ENCODE measurements around the gene RIPOR3.
"Not testable (repeated sequence)": the region's sequence is repeated elsewhere in the genome, so short reads cannot be mapped to it uniquely, and the experiment has no call there.

The RIPOR3 gene

GRCh38 chr20:50654904-50655303 is 36.4 kb downstream of the RIPOR3 start:
- DNase-seq: no peak

DNA sequence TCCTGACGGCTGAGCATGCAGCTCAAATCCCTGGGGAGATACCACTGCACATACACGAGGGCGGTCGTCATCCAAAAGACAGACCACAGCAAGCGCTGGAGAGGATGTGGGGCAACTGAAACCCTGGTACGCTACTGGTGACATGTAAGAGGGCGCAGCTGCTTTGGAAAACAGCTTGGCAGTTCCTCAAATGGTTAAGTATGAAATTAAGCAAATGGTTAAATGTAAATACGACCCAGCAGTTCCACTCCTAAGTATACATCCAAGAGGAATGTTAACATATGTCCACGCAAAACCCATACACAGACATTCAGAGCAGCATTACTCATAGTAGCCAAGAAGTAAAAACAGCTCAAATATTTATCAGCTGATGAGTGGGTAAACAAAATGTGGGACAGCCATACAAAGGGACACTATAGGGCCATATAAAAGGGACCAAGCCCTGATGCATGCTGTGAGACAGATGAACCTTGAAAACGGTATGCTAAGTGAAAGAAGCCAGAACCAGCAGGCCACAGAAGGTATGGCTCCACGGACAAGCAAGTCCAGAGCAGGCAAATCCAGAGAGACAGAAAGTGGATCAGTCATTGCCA is 38.5 kb downstream of the RIPOR3 start:
- DNase-seq: no peak

GRCh38 chr20:50651676-50652075 is 39.7 kb downstream of the RIPOR3 start:
- no peak for DNase-seq

GRCh38 chr20:50649590-50649989 is 41.8 kb downstream of the RIPOR3 start:
- no peak for DNase-seq

DNA sequence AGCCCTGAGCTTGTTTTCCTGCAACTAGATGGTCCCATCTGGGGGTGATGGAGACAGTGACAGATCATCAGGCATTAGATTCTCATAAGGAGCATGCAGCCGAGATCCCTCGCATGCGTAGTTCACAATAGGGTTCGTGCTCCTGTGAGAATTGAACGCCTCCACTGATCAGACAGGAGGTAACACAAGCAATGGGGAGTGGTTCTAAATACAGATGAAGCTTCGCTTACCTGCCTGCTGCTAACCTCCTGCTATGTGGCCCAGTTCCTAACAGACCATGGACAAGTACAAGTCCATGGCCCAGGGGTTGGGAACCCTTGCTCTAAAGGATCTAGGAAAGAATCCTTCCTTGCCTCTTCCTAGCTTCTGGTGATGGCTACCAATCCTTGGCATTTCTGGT is 42.7 kb downstream of the RIPOR3 start:
- DNase-seq: no peak

- DNase-seq: no peak
Observed at GRCh38 chr20:50646483-50646996, 44.8 kb downstream of the RIPOR3 start.

DNA sequence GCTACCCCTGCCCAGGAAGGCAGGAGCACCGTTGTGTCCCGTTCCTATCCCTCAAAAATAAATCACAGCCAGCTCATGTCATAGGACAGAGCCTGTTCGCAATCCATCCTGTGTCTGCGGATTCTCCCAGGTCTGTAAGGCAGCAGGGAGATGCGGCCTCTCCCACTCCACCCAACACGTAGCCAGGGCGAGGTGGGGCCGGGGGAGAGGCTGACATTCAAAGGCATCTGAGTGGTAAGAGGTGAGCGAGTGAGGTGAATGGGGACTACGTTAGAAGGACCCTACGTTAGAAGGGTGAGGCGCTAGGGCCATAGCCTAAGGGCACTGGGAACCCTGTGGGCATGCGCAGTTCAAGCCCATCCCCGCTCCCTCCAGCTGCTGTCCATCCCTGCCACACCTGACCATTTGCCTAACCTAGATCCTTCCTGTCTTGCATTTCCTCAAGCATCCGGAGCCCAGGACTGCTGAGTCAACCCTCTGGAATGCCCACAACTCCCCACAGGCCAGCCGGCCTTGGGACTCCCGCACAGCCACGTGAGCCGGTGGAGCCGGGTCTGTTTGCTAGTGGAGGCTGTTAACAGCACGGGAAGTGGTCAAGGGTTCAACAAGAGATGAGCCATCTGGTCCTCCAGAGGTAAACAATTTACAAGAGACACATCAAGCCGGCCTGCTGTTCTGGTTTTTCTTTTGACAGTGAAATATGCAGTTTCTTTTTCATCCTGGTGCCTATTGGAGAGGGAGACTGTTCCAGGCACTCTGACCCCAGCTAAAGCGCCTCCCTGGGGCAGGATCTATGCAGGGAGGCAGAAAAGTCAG is 45.9 kb downstream of the RIPOR3 start:
- DNase-seq: no peak

- DNase-seq: no peak
Observed at GRCh38 chr20:50642288-50642803, 49.0 kb downstream of the RIPOR3 start.

DNA sequence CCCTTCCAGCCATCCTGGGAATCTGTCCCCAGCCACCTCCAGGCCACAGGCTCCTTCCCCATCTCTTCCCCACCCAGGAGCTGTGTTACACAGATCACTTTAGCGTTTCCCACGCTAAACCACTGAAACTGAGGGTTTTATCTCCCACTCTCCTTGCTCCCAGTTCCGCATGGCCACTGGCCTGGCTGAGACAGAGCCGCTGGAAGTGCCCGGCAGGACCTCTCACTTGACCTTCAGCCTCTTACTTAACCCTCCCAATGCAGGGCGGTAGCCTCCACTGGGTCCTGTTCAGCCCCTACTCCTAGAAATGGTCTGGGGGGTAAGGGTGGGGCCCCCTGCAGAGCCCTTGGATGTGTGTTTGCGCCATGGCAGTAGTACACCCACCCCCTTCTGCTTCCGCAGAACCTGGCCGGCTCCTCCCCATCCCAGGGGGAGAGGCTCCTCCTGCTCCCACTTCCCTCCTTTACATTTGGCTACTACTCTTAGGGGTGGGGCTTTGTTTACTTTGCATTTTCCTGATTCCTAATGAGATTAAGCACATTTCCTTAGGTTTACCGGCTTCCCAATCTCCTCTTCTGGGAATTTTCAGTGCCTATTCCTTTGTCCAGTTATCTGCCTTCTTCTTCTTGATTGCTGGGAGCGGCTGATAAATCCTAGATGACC is 49.6 kb downstream of the RIPOR3 start:
- not testable (repeated sequence) for DNase-seq

DNA sequence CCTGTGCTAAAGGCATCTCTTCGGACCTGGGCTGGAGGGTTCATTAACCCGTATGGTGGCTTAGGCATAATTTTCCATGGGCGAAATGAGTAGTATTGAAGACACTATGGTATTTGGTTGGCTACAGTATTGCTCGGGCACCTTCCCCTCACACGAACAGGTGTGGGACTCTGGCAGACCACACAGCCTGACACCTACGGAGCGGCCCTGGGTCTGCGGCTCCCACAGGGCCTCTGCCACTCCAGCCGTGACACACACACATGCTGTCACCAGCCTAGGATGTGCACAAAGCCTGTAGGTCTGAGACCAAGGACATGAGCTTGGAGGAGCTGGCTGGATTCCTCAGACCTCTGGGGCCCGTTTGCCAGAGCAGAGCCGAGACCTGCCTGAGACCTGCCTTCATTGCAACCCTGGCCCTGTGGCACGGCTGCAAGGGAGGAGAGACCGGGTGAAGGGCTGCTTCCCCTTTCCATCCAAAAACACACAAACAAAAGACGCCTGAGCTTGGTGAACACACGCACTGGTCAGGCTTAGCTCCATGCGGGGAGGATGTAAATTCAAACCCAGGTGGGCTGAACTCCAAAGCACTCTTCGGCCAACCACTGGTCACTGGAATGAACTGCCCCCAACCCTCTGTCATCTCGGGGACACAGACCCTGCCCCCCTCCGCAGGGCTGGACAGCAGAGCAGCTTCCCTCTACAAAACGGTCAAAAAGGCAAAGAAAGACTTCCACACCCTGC is 51.2 kb downstream of the RIPOR3 start:
- not testable (repeated sequence) for DNase-seq

GRCh38 chr20:50638015-50638847 is 53.1 kb downstream of the RIPOR3 start:
- DNase-seq: not testable (repeated sequence)

DNA sequence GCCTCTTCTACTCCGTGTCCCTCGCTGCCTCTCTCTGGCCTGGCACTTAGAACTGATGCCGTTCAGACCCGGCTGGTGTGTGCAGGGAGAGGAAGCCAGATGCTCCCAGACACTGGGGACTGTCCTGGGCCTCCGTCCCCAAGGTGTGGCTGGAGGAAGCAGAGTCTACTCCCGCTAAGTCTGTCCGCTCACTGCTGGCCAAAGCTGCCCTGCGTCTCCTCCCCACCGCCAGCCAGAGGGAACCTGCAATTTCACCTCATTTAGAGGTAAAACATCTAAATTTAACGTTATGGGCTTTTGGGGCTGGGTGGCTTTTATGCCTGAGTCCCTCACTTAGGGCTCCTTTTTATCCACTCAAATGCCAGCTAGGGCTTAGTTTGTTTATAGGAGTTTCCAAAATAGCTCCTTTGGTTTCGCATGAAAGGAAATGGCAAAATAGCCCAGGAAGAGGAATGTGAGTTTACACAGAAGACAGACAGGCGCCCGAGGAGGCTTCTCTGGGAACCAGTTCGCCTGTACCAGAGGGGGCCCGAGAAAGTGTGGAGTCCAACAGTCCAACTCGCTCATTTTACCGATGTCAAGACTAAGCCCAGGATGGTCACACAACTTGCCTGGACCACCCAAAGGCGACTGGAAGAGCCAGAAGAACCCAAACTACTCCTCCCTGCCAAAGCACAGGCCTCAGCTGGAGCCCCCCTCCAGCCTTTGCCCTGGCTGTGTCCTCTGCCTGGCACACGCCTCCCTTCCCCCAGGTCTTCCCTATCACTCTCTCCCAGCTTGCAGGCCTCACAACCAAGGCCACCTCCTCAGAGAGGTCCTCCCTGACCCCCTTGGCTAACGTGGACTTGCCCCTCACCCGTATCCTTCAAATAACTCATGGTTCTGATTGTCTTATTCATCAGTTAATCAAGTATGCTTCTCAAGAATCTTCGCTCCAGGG is 54.5 kb downstream of the RIPOR3 start:
- no peak for DNase-seq

- peak; percentile 84 for DNase-seq
Observed at GRCh38 chr20:50635676-50636600, 55.4 kb downstream of the RIPOR3 start.

DNA sequence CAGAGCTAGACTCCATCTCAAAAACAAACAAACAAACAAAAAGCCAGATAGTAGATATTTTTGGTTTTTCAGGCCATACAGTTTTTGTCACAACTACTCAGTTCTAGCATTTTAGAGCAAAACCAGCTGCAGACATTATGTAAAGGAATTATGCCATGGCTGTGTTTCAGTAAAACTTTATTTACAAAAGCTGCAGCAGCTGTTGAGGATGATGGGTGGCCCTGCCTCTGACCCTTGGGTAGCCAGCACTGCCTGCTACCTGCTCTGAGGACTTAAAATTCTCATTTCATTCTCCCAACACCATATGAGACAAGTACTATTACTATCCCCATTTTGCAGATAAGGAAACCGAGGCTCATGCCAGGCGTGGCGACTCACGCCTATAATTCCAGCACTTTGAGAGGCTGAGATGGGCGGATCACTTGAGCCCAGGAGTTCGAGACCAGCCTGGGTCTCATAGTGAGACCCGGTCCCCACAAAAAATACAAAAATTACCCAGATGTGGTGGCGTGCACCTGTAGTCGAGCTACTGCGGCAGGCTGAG is 56.3 kb downstream of the RIPOR3 start:
- DNase-seq: no peak

DNA sequence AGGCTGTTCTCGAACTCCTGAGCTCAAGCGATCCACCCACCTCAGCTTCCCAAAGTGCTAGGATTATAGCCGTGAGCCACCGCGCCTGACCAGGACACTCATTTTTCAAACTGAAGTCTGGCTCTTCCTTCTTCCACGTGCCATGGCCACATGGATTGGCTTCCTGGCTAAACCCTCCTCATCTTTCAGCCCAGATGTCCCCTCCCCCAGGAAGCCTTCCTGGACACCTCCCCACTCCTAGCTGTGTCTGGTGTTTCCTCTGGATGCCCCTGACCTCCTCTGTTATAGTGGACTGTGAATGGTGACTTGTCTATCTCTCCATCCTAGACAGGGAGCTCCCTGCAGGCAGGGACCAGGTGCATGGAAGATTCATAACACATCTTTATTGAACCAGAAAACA is 57.2 kb downstream of the RIPOR3 start:
- DNase-seq: no peak

DNA sequence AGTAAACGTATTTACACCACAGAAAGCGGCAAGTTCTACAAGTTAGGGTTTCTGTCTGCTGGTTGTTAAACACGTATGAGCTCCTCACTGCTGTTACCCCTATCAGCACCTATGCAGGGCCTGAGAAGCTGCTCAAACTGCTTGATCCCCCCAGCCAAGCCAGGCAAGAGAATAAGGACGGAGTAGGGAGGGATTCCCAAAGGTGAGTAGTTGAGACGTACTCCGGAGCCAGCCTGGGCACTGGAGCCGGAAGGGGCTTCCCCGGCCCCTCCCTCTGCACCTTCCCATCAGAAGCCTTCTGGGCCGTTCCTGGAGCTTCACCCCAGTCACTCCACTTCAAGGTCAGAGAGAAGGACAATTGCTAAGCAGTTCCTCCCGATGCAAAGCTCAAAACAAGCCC is 58.0 kb downstream of the RIPOR3 start:
- no peak for DNase-seq

GRCh38 chr20:50632701-50633100 is 58.6 kb downstream of the RIPOR3 start:
- no peak for DNase-seq

GRCh38 chr20:50632236-50632635 is 59.1 kb downstream of the RIPOR3 start:
- DNase-seq: no peak

GRCh38 chr20:50630578-50631263 is 60.6 kb downstream of the RIPOR3 start:
- no peak for DNase-seq

All from stimulated activated CD8-positive, alpha-beta memory T cell treated with anti-CD3 and anti-CD28 coated beads, Interleukin-4, amount 100 ng/mL, for 48 hours (primary cell).